Colonic mucosa (tissue), 4 donors: ENCODE results near the gene TIMM22. TPM values are rescaled to one million over a fixed set of nuclear protein-coding genes. Genes with fewer than 3 reads are reported as not detected.
"Not testable (repeated sequence)": the region's sequence is repeated elsewhere in the genome, so short reads cannot be mapped to it uniquely, and the experiment has no call there.

Experiments used
- DNase-seq: peaks from one replicate; pipeline ENCODE4 v3.0.0-alpha.2; 2020
- H3K27ac ChIP-seq: fragments of 200-600 bp; one replicate; pipeline ENCODE4 v1.8.0; 2021
- H3K27me3 ChIP-seq: fragments of 200-600 bp; one replicate; pipeline ENCODE4 v1.8.0; 2021
- H3K36me3 ChIP-seq: fragments of 200-600 bp; one replicate; pipeline ENCODE4 v1.8.0; 2021
- H3K4me1 ChIP-seq: fragments of 200-600 bp; one replicate; pipeline ENCODE4 v1.8.0; 2021; ENCODE audit warnings: mild to moderate bottlenecking
- H3K4me3 ChIP-seq: fragments of 200-600 bp; one replicate; pipeline ENCODE4 v1.8.0; 2021
- H3K9ac ChIP-seq, 2 donors: one replicate each; pipeline ENCODE4 v1.7.0; 2013; ENCODE audit warnings: control low read depth in 2 of 2, low read depth in 2 of 2, low read length in 2 of 2
- H3K9me3 ChIP-seq: fragments of 200-600 bp; one replicate; pipeline ENCODE4 v1.8.0; 2021
- CTCF ChIP-seq: fragments of 200-600 bp; IDR thresholded peaks from one replicate; pipeline ENCODE4 v1.8.0; 2022; ENCODE audit warnings: antibody characterized with exemption, mild to moderate bottlenecking
- intact Hi-C: fragments of 100-400 bp; cut with DNase I; formaldehyde crosslinking; loops from one replicate; pipeline ENCODE4 v1.14.1; 2022
- total RNA-seq, 2 donors: library from RNA; stranded (reverse); fragmentation: NEBNext Ultra II Directional in 1 of 2; extraction: Animal tissue kit (Norgen Biotek cat#: 25700) in 1 of 2; gene quantifications; one replicate each; pipeline ENCODE4 v1.2.1, GENCODE V29; 2021
- donor health status: healthy.
- donor health status: DM: no; HTN: no; CAD: no.
- donor health status: DM: no; HTN: no; CAD: no.

Gene TIMM22
- total RNA-seq, 2 donors from 2014 or later: 8.3 to 12.8 TPM

- DNase-seq: no peak
- no peaks in the 10 kb centered on the region for H3K4me1 ChIP-seq
- no peak for TF ChIP-seq CTCF
- no peaks in the 10 kb centered on the region for H3K36me3 ChIP-seq
- no peaks in the 10 kb centered on the region for H3K9me3 ChIP-seq
- intact Hi-C loops: no loop called here
- no peaks in the 10 kb centered on the region for H3K27me3 ChIP-seq
- no peak overlapping the region for H3K27ac ChIP-seq
- H3K4me3 ChIP-seq: no peak overlapping the region
- H3K9ac ChIP-seq: no peak overlapping the region
These were observed 9.0 kb upstream of the TIMM22 start for GRCh38 chr17:987931-988330.

GRCh38 chr17:988561-988960 lies 8.4 kb upstream of the TIMM22 start:
- no peak for TF ChIP-seq CTCF
- Histone ChIP-seq H3K27me3 (no peaks in the 10 kb centered on the region), H3K4me1 (no peaks in the 10 kb centered on the region), H3K36me3 (no peaks in the 10 kb centered on the region), H3K9me3 (no peaks in the 10 kb centered on the region), H3K27ac (no peak overlapping the region), H3K9ac (no peak overlapping the region), H3K4me3 (no peak overlapping the region)
- intact Hi-C loops: no loop called here
- DNase-seq: no peak

- Histone ChIP-seq H3K27ac (no peak overlapping the region), H3K9ac (no peak overlapping the region), H3K27me3 (no peaks in the 10 kb centered on the region), H3K4me1 (no peaks in the 10 kb centered on the region), H3K9me3 (no peaks in the 10 kb centered on the region), H3K4me3 (no peak overlapping the region), H3K36me3 (no peaks in the 10 kb centered on the region)
- no peak for TF ChIP-seq CTCF
- intact Hi-C loops: no loop called here
- no peak for DNase-seq
These were observed 4.0 kb upstream of the TIMM22 start for GRCh38 chr17:992933-993332.

- H3K9me3 ChIP-seq, H3K27ac ChIP-seq, H3K27me3 ChIP-seq, H3K9ac ChIP-seq, intact Hi-C loops, DNase-seq, H3K4me1 ChIP-seq, H3K4me3 ChIP-seq, H3K36me3 ChIP-seq: not testable (repeated sequence)
These were observed 1.6 kb upstream of the TIMM22 start for GRCh38 chr17:995324-995723.

- Histone ChIP-seq H3K27me3 (no peaks in the 10 kb centered on the region), H3K4me3 (no peak overlapping the region), H3K27ac (no peak overlapping the region), H3K4me1 (no peaks in the 10 kb centered on the region), H3K9me3 (no peaks in the 10 kb centered on the region), H3K9ac (peak overlapping the region in 1 of 2 donors; percentile 96), H3K36me3 (no peaks in the 10 kb centered on the region)
- intact Hi-C loops: no loop called here
- TF ChIP-seq CTCF: no peak
- no peak for DNase-seq
These were observed 1.2 kb downstream of the TIMM22 start for GRCh38 chr17:998111-998510.

DNA sequence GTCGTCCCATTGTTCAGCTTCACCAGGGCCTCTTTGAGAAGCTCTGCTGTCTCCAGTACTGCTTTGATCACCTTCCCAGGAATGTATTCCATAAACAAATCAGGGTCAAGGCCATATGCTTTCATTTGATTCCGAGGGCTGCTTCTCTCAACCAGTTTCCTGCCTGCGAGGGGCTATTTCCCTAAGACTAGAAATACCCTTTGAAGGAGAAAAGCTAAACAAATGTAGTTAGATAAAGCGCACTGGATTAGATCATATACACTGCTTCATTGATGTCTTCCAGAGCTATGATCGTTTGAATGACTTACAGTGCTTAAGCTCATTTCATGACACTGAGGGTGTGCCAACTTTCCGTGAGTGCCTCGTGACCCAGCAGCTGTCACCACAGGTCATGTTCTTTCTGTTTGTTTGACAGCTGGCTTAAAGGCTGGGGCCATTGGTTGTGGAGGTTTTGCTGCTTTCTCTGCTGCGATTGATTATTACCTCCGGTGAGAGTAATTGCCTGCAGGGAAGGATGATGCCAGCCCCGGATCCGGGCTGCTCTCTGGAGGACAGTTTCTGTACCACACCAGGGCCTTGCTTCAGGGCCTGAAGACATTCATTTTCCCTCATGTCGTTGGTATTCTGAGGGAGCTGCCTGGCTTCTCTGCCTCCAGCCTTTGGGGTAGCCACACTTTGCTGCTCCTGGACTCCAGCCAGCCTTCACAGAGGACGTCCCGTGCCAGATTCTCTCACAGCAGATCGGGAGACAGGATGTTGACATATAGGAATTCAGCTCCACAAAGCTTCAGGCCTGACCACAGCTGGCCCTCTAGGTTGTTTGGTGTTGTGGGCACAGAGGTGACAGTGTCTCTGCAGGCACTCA lies 3.9 kb downstream of the TIMM22 start:
- peaks cover 7% of the 10 kb centered on the region for H3K36me3 ChIP-seq
- TF ChIP-seq CTCF: no peak
- no peak overlapping the region for H3K9ac ChIP-seq
- no peaks in the 10 kb centered on the region for H3K9me3 ChIP-seq
- no peak overlapping the region for H3K4me3 ChIP-seq
- no peaks in the 10 kb centered on the region for H3K4me1 ChIP-seq
- intact Hi-C loops: no loop called here
- no peak for DNase-seq
- no peak overlapping the region for H3K27ac ChIP-seq
- H3K27me3 ChIP-seq: no peaks in the 10 kb centered on the region
